ENCODE data around the gene ZCCHC2.

- TF ChIP-seq CTCF (IDR thresholded peaks at IDR 0.05; ENCODE audit: low read depth, low read length, missing input control) (no peak), JUND (IDR thresholded peaks at IDR 0.05) (no peak), YY1 (IDR thresholded peaks at IDR 0.05) (no peak), TAF1 (conservative IDR thresholded peaks at IDR 0.05) (no peak)
These were observed 1.7 kb upstream of the ZCCHC2 start for GRCh38 chr18:62521082-62521481.

Data from liver (tissue), 3 donors.